HEK293 (cell line): ENCODE data around the gene KIF23.

Experiments
- ELK4 ChIP-seq: IDR thresholded peaks from 2 replicates; pipeline ENCODE4 v1.6.1; 2011; ENCODE audit warnings: mild to moderate bottlenecking, low read depth, low read length, borderline replicate concordance
- FEZF1 ChIP-seq: fragments of 450-650 bp; formaldehyde crosslinking; IDR thresholded peaks from 2 replicates; pipeline ENCODE4 v1.5.1; 2016; ENCODE audit warnings: missing biosample characterization, missing genetic modification characterization
- GLI4 ChIP-seq: fragments of 450-650 bp; formaldehyde crosslinking; IDR thresholded peaks from 2 replicates; pipeline ENCODE4 v1.5.1; 2016; ENCODE audit warnings: missing biosample characterization, missing genetic modification characterization
- GLIS1 ChIP-seq: fragments of 450-650 bp; formaldehyde crosslinking; IDR thresholded peaks from 2 replicates; pipeline ENCODE4 v1.5.1; 2016; ENCODE audit warnings: missing biosample characterization, missing genetic modification characterization
- KLF1 ChIP-seq: fragments of 450-650 bp; formaldehyde crosslinking; IDR thresholded peaks from 2 replicates; pipeline ENCODE4 v1.5.1; 2016; ENCODE audit warnings: missing biosample characterization, missing genetic modification characterization
- KLF10 ChIP-seq: fragments of 450-650 bp; IDR thresholded peaks from 2 replicates; pipeline ENCODE4 v1.5.1; 2018; ENCODE audit warnings: missing biosample characterization, mild to moderate bottlenecking, missing genetic modification characterization
- KLF7 ChIP-seq: fragments of 450-650 bp; formaldehyde crosslinking; IDR thresholded peaks from 2 replicates; pipeline ENCODE4 v1.5.1; 2016; ENCODE audit warnings: missing biosample characterization, missing genetic modification characterization, borderline replicate concordance
- KLF8 ChIP-seq: fragments of 450-650 bp; formaldehyde crosslinking; IDR thresholded peaks from 2 replicates; pipeline ENCODE4 v1.5.1; 2016; ENCODE audit warnings: missing biosample characterization, missing genetic modification characterization
- MZF1 ChIP-seq: fragments of 450-650 bp; formaldehyde crosslinking; IDR thresholded peaks from 2 replicates; pipeline ENCODE4 v1.5.1; 2017; ENCODE audit warnings: missing biosample characterization, missing genetic modification characterization, borderline replicate concordance
- PATZ1 ChIP-seq: fragments of 450-650 bp; formaldehyde crosslinking; IDR thresholded peaks from 2 replicates; pipeline ENCODE4 v1.5.1; 2016; ENCODE audit warnings: missing biosample characterization, missing genetic modification characterization
- PBX3 ChIP-seq: sonication (generic); formaldehyde crosslinking; IDR thresholded peaks from 2 replicates; pipeline ENCODE4 v1.8.1; 2022; ENCODE audit warnings: mild to moderate bottlenecking, moderate library complexity, missing genetic modification reagents
- SCRT1 ChIP-seq: fragments of 450-650 bp; formaldehyde crosslinking; IDR thresholded peaks from 2 replicates; pipeline ENCODE4 v1.5.1; 2016; ENCODE audit warnings: missing biosample characterization, missing genetic modification characterization, borderline replicate concordance
- WT1 ChIP-seq: fragments of 450-650 bp; formaldehyde crosslinking; IDR thresholded peaks from 2 replicates; pipeline ENCODE4 v1.5.1; 2016; ENCODE audit warnings: missing biosample characterization, missing genetic modification characterization
- YY1 ChIP-seq: fragments of 450-650 bp; formaldehyde crosslinking; IDR thresholded peaks from 2 replicates; pipeline ENCODE4 v1.5.1; 2018; ENCODE audit warnings: missing biosample characterization, missing genetic modification characterization
- ZBTB17 ChIP-seq: fragments of 450-650 bp; formaldehyde crosslinking; IDR thresholded peaks from 2 replicates; pipeline ENCODE4 v1.5.1; 2016; ENCODE audit warnings: missing biosample characterization, missing genetic modification characterization
- ZBTB48 ChIP-seq: fragments of 450-650 bp; formaldehyde crosslinking; IDR thresholded peaks from 2 replicates; pipeline ENCODE4 v1.5.1; 2016; ENCODE audit warnings: missing biosample characterization, missing genetic modification characterization
- ZFP37 ChIP-seq: fragments of 450-650 bp; formaldehyde crosslinking; IDR thresholded peaks from 2 replicates; pipeline ENCODE4 v1.5.1; 2016; ENCODE audit warnings: missing biosample characterization, missing genetic modification characterization
- ZFP69B ChIP-seq: fragments of 450-650 bp; formaldehyde crosslinking; IDR thresholded peaks from 2 replicates; pipeline ENCODE4 v1.5.1; 2016; ENCODE audit warnings: missing biosample characterization, missing genetic modification characterization
- ZNF132 ChIP-seq: fragments of 450-650 bp; formaldehyde crosslinking; IDR thresholded peaks from 2 replicates; pipeline ENCODE4 v1.5.1; 2017; ENCODE audit warnings: missing biosample characterization, missing genetic modification characterization, borderline replicate concordance
- ZNF138 ChIP-seq: fragments of 450-650 bp; formaldehyde crosslinking; IDR thresholded peaks from 2 replicates; pipeline ENCODE4 v1.5.1; 2016; ENCODE audit warnings: missing biosample characterization, missing genetic modification characterization, borderline replicate concordance
- ZNF140 ChIP-seq: fragments of 450-650 bp; formaldehyde crosslinking; IDR thresholded peaks from 2 replicates; pipeline ENCODE4 v1.5.1; 2016; ENCODE audit warnings: missing biosample characterization, missing genetic modification characterization
- ZNF184 ChIP-seq: fragments of 450-650 bp; IDR thresholded peaks from 2 replicates; pipeline ENCODE4 v1.5.1; 2018; ENCODE audit warnings: missing biosample characterization, mild to moderate bottlenecking, missing genetic modification characterization
- ZNF202 ChIP-seq: fragments of 450-650 bp; formaldehyde crosslinking; IDR thresholded peaks from 2 replicates; pipeline ENCODE4 v1.5.1; 2016; ENCODE audit warnings: missing biosample characterization, missing genetic modification characterization, borderline replicate concordance
- ZNF23 ChIP-seq: fragments of 450-650 bp; formaldehyde crosslinking; IDR thresholded peaks from 2 replicates; pipeline ENCODE4 v1.5.1; 2016; ENCODE audit warnings: missing biosample characterization, missing genetic modification characterization, borderline replicate concordance
- ZNF266 ChIP-seq: fragments of 450-650 bp; formaldehyde crosslinking; IDR thresholded peaks from 2 replicates; pipeline ENCODE4 v1.5.1; 2016; ENCODE audit warnings: missing biosample characterization, missing genetic modification characterization, low read depth
- ZNF391 ChIP-seq: fragments of 450-650 bp; formaldehyde crosslinking; IDR thresholded peaks from 2 replicates; pipeline ENCODE4 v1.5.1; 2016; ENCODE audit warnings: low read depth, missing biosample characterization, missing genetic modification characterization, borderline replicate concordance
- ZNF571 ChIP-seq: fragments of 450-650 bp; formaldehyde crosslinking; IDR thresholded peaks from 2 replicates; pipeline ENCODE4 v1.5.0; 2017; ENCODE audit warnings: missing biosample characterization, missing genetic modification characterization
- ZNF610 ChIP-seq: fragments of 450-650 bp; formaldehyde crosslinking; IDR thresholded peaks from 2 replicates; pipeline ENCODE4 v1.5.1; 2016; ENCODE audit warnings: missing biosample characterization, missing genetic modification characterization, borderline replicate concordance
- ZNF621 ChIP-seq: fragments of 450-650 bp; formaldehyde crosslinking; IDR thresholded peaks from 2 replicates; pipeline ENCODE4 v1.5.1; 2017; ENCODE audit warnings: missing biosample characterization, missing genetic modification characterization
- ZNF626 ChIP-seq: fragments of 450-650 bp; sonication (Bioruptor Pico); formaldehyde crosslinking; IDR thresholded peaks from 2 replicates; pipeline ENCODE4 v1.5.1; 2018; ENCODE audit warnings: missing biosample characterization, missing genetic modification characterization, inconsistent platforms
- ZNF654 ChIP-seq: fragments of 450-650 bp; formaldehyde crosslinking; IDR thresholded peaks from 2 replicates; pipeline ENCODE4 v1.5.1; 2016; ENCODE audit warnings: low read depth, missing biosample characterization, missing genetic modification characterization
- ZNF777 ChIP-seq: fragments of 450-650 bp; formaldehyde crosslinking; IDR thresholded peaks from 2 replicates; pipeline ENCODE4 v1.5.1; 2017; ENCODE audit warnings: missing biosample characterization, missing genetic modification characterization, borderline replicate concordance
- ZNF785 ChIP-seq: fragments of 450-650 bp; formaldehyde crosslinking; IDR thresholded peaks from 2 replicates; pipeline ENCODE4 v1.5.1; 2016; ENCODE audit warnings: missing biosample characterization, missing genetic modification characterization
- ZNF830 ChIP-seq: fragments of 450-650 bp; IDR thresholded peaks from 2 replicates; pipeline ENCODE4 v1.5.0; 2018; ENCODE audit warnings: missing biosample characterization, missing genetic modification characterization, low read depth, mild to moderate bottlenecking, moderate library complexity
- ZXDB ChIP-seq: fragments of 450-650 bp; formaldehyde crosslinking; IDR thresholded peaks from 2 replicates; pipeline ENCODE4 v1.5.1; 2016; ENCODE audit warnings: missing biosample characterization, missing genetic modification characterization

KIF23 gene

GRCh38 chr15:69394556-69395282, 19.4 kb upstream of the KIF23 start (continued):
- TF ChIP-seq ZNF138 (tag by site-specific recombination) = no peak
- peak; percentile 91 for TF ChIP-seq ZFP69B (tag by site-specific recombination)
- peak; percentile 78 for TF ChIP-seq PATZ1 (tag by site-specific recombination)
- no peak for TF ChIP-seq KLF1 (tag by site-specific recombination)
- TF ChIP-seq WT1 (tag by site-specific recombination) = no peak
- TF ChIP-seq GLIS1 (tag by site-specific recombination) = peak; percentile 33; the same call in 1 of the 2 replicates
- TF ChIP-seq ZNF23 (tag by site-specific recombination) = no peak
- no peak for TF ChIP-seq ZNF610
- TF ChIP-seq ZNF140 (tag by site-specific recombination) = no peak
- no peak for TF ChIP-seq ZNF621 (tag by site-specific recombination)
- TF ChIP-seq MZF1 (tag by site-specific recombination) = no peak
- no peak for TF ChIP-seq SCRT1 (tag by site-specific recombination)
- TF ChIP-seq ZNF391 (tag by site-specific recombination) = peak; percentile 70; the same call in 1 of the 2 replicates
- TF ChIP-seq ZNF777 (tag by site-specific recombination) = no peak
- no peak for TF ChIP-seq YY1
- TF ChIP-seq ZBTB48 (tag by site-specific recombination) = peak; percentile 66; the same call in 1 of the 2 replicates
- TF ChIP-seq FEZF1 (tag by site-specific recombination) = no peak
- TF ChIP-seq ZNF266 = no peak
- TF ChIP-seq ZNF202 (tag by site-specific recombination) = no peak
- no peak; the same call in 1 of the 2 replicates for TF ChIP-seq ZXDB (tag by site-specific recombination)
- no peak for TF ChIP-seq KLF8 (tag by site-specific recombination)
- TF ChIP-seq ZNF571 (tag by site-specific recombination) = no peak
- peak; percentile 80 for TF ChIP-seq ZNF654 (tag by site-specific recombination)
- TF ChIP-seq ZNF132 (tag by site-specific recombination) = no peak
- no peak for TF ChIP-seq ZNF785 (tag by site-specific recombination)
- TF ChIP-seq KLF10 (tag by site-specific recombination) = no peak
- 0 out of 2 replicates have a peak, but pooled peaks have one; percentile 27 for TF ChIP-seq ZBTB17 (tag by site-specific recombination)
- TF ChIP-seq PBX3 = no peak
- TF ChIP-seq ZNF184 = no peak
- no peak for TF ChIP-seq ZNF830 (tag by site-specific recombination)
- TF ChIP-seq ZFP37 (tag by site-specific recombination) = peak; percentile 72; the same call in 1 of the 2 replicates
- no peak for TF ChIP-seq ZNF626 (tag by site-specific recombination)
- TF ChIP-seq GLI4 (tag by site-specific recombination) = no peak
- no peak for TF ChIP-seq ELK4
- no peak for TF ChIP-seq KLF7 (tag by site-specific recombination)
